ENCODE results near the gene PRR19.
"Not testable (repeated sequence)": the region's sequence is repeated elsewhere in the genome, so short reads cannot be mapped to it uniquely, and the experiment has no call there.

The PRR19 gene

GRCh38 chr19:42301646-42302203 is at the start of gene PRR19:
Gene PRR19, plus strand, starts transcription at chr19:42302132. Its CDS starts 7,453 bp downstream, at chr19:42309585.
- H3K9me3 Mint-ChIP-seq: no peaks in the 10 kb centered on the region
- H3K27me3 Mint-ChIP-seq (ENCODE audit: low read depth): no peaks in the 10 kb centered on the region
- H3K27ac Mint-ChIP-seq: peak within 1 kb of the TSS; percentile 88
- H3K4me1 Mint-ChIP-seq (ENCODE audit: low read depth): peaks cover 19% of the 10 kb centered on the region
- H3K36me3 Mint-ChIP-seq (ENCODE audit: low read depth): peaks cover 7% of the 10 kb centered on the region
- peak within 1 kb of the TSS; percentile 85 for H3K4me3 Mint-ChIP-seq

- Mint-ChIP-seq H3K4me1 (ENCODE audit: low read depth) (peaks cover 20% of the 10 kb centered on the region), H3K9me3 (no peaks in the 10 kb centered on the region), H3K36me3 (ENCODE audit: low read depth) (peaks cover 2% of the 10 kb centered on the region), H3K4me3 (peak overlapping the region; percentile 91), H3K27me3 (ENCODE audit: low read depth) (peaks cover 10% of the 10 kb centered on the region), H3K27ac (peak overlapping the region; percentile 85)
These were observed 49.3 kb upstream of the PRR19 start for GRCh38 chr19:42252365-42253244.

GRCh38 chr19:42253245-42254088 is 48.5 kb upstream of the PRR19 start:
- H3K36me3 Mint-ChIP-seq (ENCODE audit: low read depth): peaks cover 2% of the 10 kb centered on the region

GRCh38 chr19:42254089-42254849 is 47.7 kb upstream of the PRR19 start:
- Mint-ChIP-seq H3K4me1 (ENCODE audit: low read depth) (peaks cover 20% of the 10 kb centered on the region), H3K9me3 (no peaks in the 10 kb centered on the region), H3K4me3 (peak overlapping the region; percentile 74), H3K27me3 (ENCODE audit: low read depth) (peaks cover 10% of the 10 kb centered on the region), H3K36me3 (ENCODE audit: low read depth) (peaks cover 2% of the 10 kb centered on the region), H3K27ac (peak overlapping the region; percentile 67)

More at GRCh38 chr19:42253245-42254088, 48.5 kb upstream of the PRR19 start:
- peak overlapping the region; percentile 91 for H3K4me3 Mint-ChIP-seq
- H3K9me3 Mint-ChIP-seq: no peaks in the 10 kb centered on the region
- H3K27ac Mint-ChIP-seq: peak overlapping the region; percentile 85
- peaks cover 20% of the 10 kb centered on the region for H3K4me1 Mint-ChIP-seq (ENCODE audit: low read depth)
- peaks cover 10% of the 10 kb centered on the region for H3K27me3 Mint-ChIP-seq (ENCODE audit: low read depth)

- Mint-ChIP-seq H3K27me3 (ENCODE audit: low read depth) (peaks cover 10% of the 10 kb centered on the region), H3K27ac (peak within 1 kb of the TSS; percentile 67), H3K4me1 (ENCODE audit: low read depth) (peaks cover 20% of the 10 kb centered on the region), H3K36me3 (ENCODE audit: low read depth) (peaks cover 2% of the 10 kb centered on the region), H3K9me3 (no peaks in the 10 kb centered on the region), H3K4me3 (peak within 1 kb of the TSS; percentile 74)
These were observed 46.8 kb upstream of the PRR19 start, which contains the start of gene ERF for GRCh38 chr19:42254850-42255765. Gene ERF, minus strand, starts transcription at chr19:42255128. Its CDS starts 129 bp downstream, at chr19:42254999.

- H3K9me3 Mint-ChIP-seq: no peaks in the 10 kb centered on the region
- no peak overlapping the region for H3K27ac Mint-ChIP-seq
- H3K4me3 Mint-ChIP-seq: peak overlapping the region; percentile 63
- H3K27me3 Mint-ChIP-seq (ENCODE audit: low read depth): peaks cover 10% of the 10 kb centered on the region
- peaks cover 18% of the 10 kb centered on the region for H3K4me1 Mint-ChIP-seq (ENCODE audit: low read depth)
- peaks cover 2% of the 10 kb centered on the region for H3K36me3 Mint-ChIP-seq (ENCODE audit: low read depth)
These were observed 45.9 kb upstream of the PRR19 start for GRCh38 chr19:42255766-42256745.

GRCh38 chr19:42257842-42258241 is 44.1 kb upstream of the PRR19 start:
- not testable (repeated sequence) for H3K27ac Mint-ChIP-seq; H3K36me3 Mint-ChIP-seq (ENCODE audit: low read depth); H3K4me3 Mint-ChIP-seq; H3K9me3 Mint-ChIP-seq; H3K4me1 Mint-ChIP-seq (ENCODE audit: low read depth)
- H3K27me3 Mint-ChIP-seq (ENCODE audit: low read depth): peaks cover 22% of the 10 kb centered on the region

GRCh38 chr19:42261763-42262162 is 40.2 kb upstream of the PRR19 start:
- peaks cover 14% of the 10 kb centered on the region for H3K27me3 Mint-ChIP-seq (ENCODE audit: low read depth)
- no peaks in the 10 kb centered on the region for H3K9me3 Mint-ChIP-seq
- H3K27ac Mint-ChIP-seq: no peak overlapping the region
- no peaks in the 10 kb centered on the region for H3K36me3 Mint-ChIP-seq (ENCODE audit: low read depth)
- peaks cover 4% of the 10 kb centered on the region for H3K4me1 Mint-ChIP-seq (ENCODE audit: low read depth)
- H3K4me3 Mint-ChIP-seq: no peak overlapping the region

- H3K36me3 Mint-ChIP-seq (ENCODE audit: low read depth); H3K9me3 Mint-ChIP-seq; H3K4me3 Mint-ChIP-seq; H3K27ac Mint-ChIP-seq: not testable (repeated sequence)
- H3K4me1 Mint-ChIP-seq (ENCODE audit: low read depth): peaks cover 27% of the 10 kb centered on the region
- H3K27me3 Mint-ChIP-seq (ENCODE audit: low read depth): peaks cover 13% of the 10 kb centered on the region
These were observed 35.8 kb upstream of the PRR19 start for GRCh38 chr19:42266105-42266504.

GRCh38 chr19:42266928-42267603 is 34.9 kb upstream of the PRR19 start:
- not testable (repeated sequence) for H3K27ac Mint-ChIP-seq; H3K9me3 Mint-ChIP-seq; H3K4me3 Mint-ChIP-seq; H3K36me3 Mint-ChIP-seq (ENCODE audit: low read depth); H3K27me3 Mint-ChIP-seq (ENCODE audit: low read depth)
- H3K4me1 Mint-ChIP-seq (ENCODE audit: low read depth): peaks cover 29% of the 10 kb centered on the region

- H3K27me3 Mint-ChIP-seq (ENCODE audit: low read depth): peaks cover 2% of the 10 kb centered on the region
- peaks cover 4% of the 10 kb centered on the region for H3K36me3 Mint-ChIP-seq (ENCODE audit: low read depth)
- H3K4me3 Mint-ChIP-seq: no peak overlapping the region
- H3K27ac Mint-ChIP-seq: no peak overlapping the region
- peaks cover 29% of the 10 kb centered on the region for H3K4me1 Mint-ChIP-seq (ENCODE audit: low read depth)
- no peaks in the 10 kb centered on the region for H3K9me3 Mint-ChIP-seq
These were observed 34.2 kb upstream of the PRR19 start for GRCh38 chr19:42267644-42268141.
